ENCODE data around the gene INPP5F. TPM values are rescaled to one million over a fixed set of nuclear protein-coding genes. Genes with fewer than 3 reads are reported as not detected.
A peak's percentile ranks its signal among the peaks of the same experiment; 100 is the strongest.

INPP5F gene
- total and polyA plus RNA-seq, 2 of the 13 experiments (the other 11 are each of a cell fraction or from before 2014, with no cell fraction given), result 12.5 to 15.7 TPM

- H3K4me2 ChIP-seq (ENCODE audit: low read depth, low read length), result no peak overlapping the region
- 95% methylated on average over 2 of the region's 2 CpGs for WGBS (ENCODE audit: low lambda C conversion rate)
- peaks cover 0 to 4% of the 10 kb centered on the region in 2 experiments; a peak in 2 of 5 replicates for H3K36me3 ChIP-seq (replicated peaks in 1 of 2; ENCODE audit: control insufficient read depth in 1 of 2, insufficient read depth in 2 of 2, low read length in 2 of 2)
- TF ChIP-seq HCFC1 (IDR thresholded peaks at IDR 0.05; ENCODE audit: low read depth, low read length), result no peak
- TF ChIP-seq SIX1 (CRISPR knock-in tag; IDR thresholded peaks at IDR 0.05; ENCODE audit: borderline replicate concordance), result no peak
- TF ChIP-seq, protein P1, sequence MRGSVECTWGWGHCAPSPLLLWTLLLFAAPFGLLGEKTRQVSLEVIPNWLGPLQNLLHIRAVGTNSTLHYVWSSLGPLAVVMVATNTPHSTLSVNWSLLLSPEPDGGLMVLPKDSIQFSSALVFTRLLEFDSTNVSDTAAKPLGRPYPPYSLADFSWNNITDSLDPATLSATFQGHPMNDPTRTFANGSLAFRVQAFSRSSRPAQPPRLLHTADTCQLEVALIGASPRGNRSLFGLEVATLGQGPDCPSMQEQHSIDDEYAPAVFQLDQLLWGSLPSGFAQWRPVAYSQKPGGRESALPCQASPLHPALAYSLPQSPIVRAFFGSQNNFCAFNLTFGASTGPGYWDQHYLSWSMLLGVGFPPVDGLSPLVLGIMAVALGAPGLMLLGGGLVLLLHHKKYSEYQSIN (CRISPR knock-in tag; IDR thresholded peaks at IDR 0.05; ENCODE audit: borderline replicate concordance), result no peak
- no peak for TF ChIP-seq LCORL (IDR thresholded peaks at IDR 0.05)
- no peak for TF ChIP-seq LCORL (CRISPR knock-in tag; IDR thresholded peaks at IDR 0.05)
- no peak for TF ChIP-seq ZNF747 (CRISPR knock-in tag; IDR thresholded peaks at IDR 0.05; ENCODE audit: borderline replicate concordance)
- TF ChIP-seq POLR2G (IDR thresholded peaks at IDR 0.05; ENCODE audit: low read depth, low read length), result no peak
- TF ChIP-seq MAF1 (CRISPR knock-in tag; IDR thresholded peaks at IDR 0.05; ENCODE audit: borderline replicate concordance), result no peak
- no peak for TF ChIP-seq ZBTB34 (CRISPR knock-in tag; IDR thresholded peaks at IDR 0.05)
- TF ChIP-seq KAT2B (IDR thresholded peaks at IDR 0.05; ENCODE audit: borderline replicate concordance, low read depth, low read length), result no peak
- no peak for TF ChIP-seq KDM6A (CRISPR knock-in tag; IDR thresholded peaks at IDR 0.05; ENCODE audit: low read depth)
- no peak for TF ChIP-seq ZNF737 (CRISPR knock-in tag; IDR thresholded peaks at IDR 0.05; ENCODE audit: borderline replicate concordance)
- no peak for TF ChIP-seq CBX1 (IDR thresholded peaks at IDR 0.05; ENCODE audit: low read depth)
- TF ChIP-seq SATB2 (CRISPR knock-in tag; IDR thresholded peaks at IDR 0.05), result no peak
- TF ChIP-seq U2AF1 (optimal IDR thresholded peaks at IDR 0.05; ENCODE audit: low read depth, low read length), result no peak
- no peak for TF ChIP-seq SOX6 (IDR thresholded peaks at IDR 0.05)
- no peak for TF ChIP-seq SOX6 (CRISPR knock-in tag; IDR thresholded peaks at IDR 0.05)
- H3K27me3 ChIP-seq (ENCODE audit: control insufficient read depth in 1 of 2, insufficient read depth in 2 of 2, low read length in 2 of 2), result no peaks in the 10 kb centered on the region
- intact Hi-C loops (cut with micrococcal nuclease; ENCODE audit: unreplicated experiment) (loop anchor here (5.0 to 10.0 kb wide), 3 partner anchors 34 to 139 kb away; no protein-coding TSS in a partner anchor), in situ Hi-C loops (cut with HindIII; ENCODE audit: extremely low pct_ligation_motif_present, low pct_unique_long_range_greater_than_20kb) (loop anchor here (5.0 kb wide), 1 partner anchor 109 kb away; no protein-coding TSS in a partner anchor)
- H3K4me1 ChIP-seq (ENCODE audit: insufficient read depth, low read length), result peaks cover 39% of the 10 kb centered on the region
- H4K20me1 ChIP-seq (ENCODE audit: insufficient read depth, low read length), result no peaks in the 10 kb centered on the region
- no peak for ATAC-seq
- CTCF ChIA-PET (ENCODE audit: low intra/inter-chr PET ratio, low total read pairs), result interaction anchor here (0.9 kb wide), 1 partner anchor 106 kb away, joined by 4 read pairs; no protein-coding TSS in a partner anchor
- POLR2A ChIA-PET, result interaction anchor here (1.4 to 1.6 kb wide), 2 partner anchors 28 to 102 kb away, joined by 4 to 5 read pairs; partner anchors contain the start of genes BAG3 and INPP5F
- no peak overlapping the region for H3K9ac ChIP-seq (ENCODE audit: insufficient read depth, low read depth, low read length)
- no peak overlapping the region for H2AFZ ChIP-seq (ENCODE audit: low read length)
- DNase-seq (ENCODE audit: low spot score), result no peak
- H3K27ac ChIP-seq (ENCODE audit: extremely low read length, insufficient read depth, low read length), result peak overlapping the region; percentile 43
- FAIRE-seq, result no peak
- peaks cover 7% of the 10 kb centered on the region for H3K79me2 ChIP-seq (ENCODE audit: insufficient read depth, low read length)
- H3K9me3 ChIP-seq (ENCODE audit: low read length), result no peaks in the 10 kb centered on the region
- BruUV-seq (replicated peaks), result no TSS peak
- H3K4me3 ChIP-seq (replicated peaks in 1 of 3; ENCODE audit: insufficient read depth in 1 of 3, low read depth in 2 of 3, low read length in 3 of 3), result no peak overlapping the region
Observed at GRCh38 chr10:119753309-119753708, 27.5 kb downstream of the INPP5F start.
